ENCODE data around the gene TCHP.
"Not testable (repeated sequence)": the region's sequence is repeated elsewhere in the genome, so short reads cannot be mapped to it uniquely, and the experiment has no call there.

TCHP gene

GRCh38 chr12:109896188-109896587 is 3.9 kb upstream of the TCHP start:
- H3K79me1 ChIP-seq (ENCODE audit: low read depth, low read length) = no peaks in the 10 kb centered on the region
- no peak overlapping the region for H3K18ac ChIP-seq (ENCODE audit: low read length)
- H2AFZ ChIP-seq (ENCODE audit: low read length) = no peak overlapping the region
- no peaks in the 10 kb centered on the region for H3K36me3 ChIP-seq (replicated peaks in 1 of 2; ENCODE audit: control insufficient read depth in 2 of 2, insufficient read depth in 2 of 2, low read length in 2 of 2)
- no peak overlapping the region for H2AK5ac ChIP-seq (ENCODE audit: low read depth, low read length)
- H3K9ac ChIP-seq (ENCODE audit: low read depth, low read length, poor library complexity) = no peak overlapping the region
- H3K4ac ChIP-seq (ENCODE audit: low read length) = no peak overlapping the region
- WGBS, 2 donors (ENCODE audit: extremely low coverage in 2 of 2, insufficient read length in 2 of 2, insufficient replicate concordance in 1 of 2) = no CpG with 5 or more reads among the region's 6 CpGs
- no peak overlapping the region for H4K8ac ChIP-seq (ENCODE audit: low read depth, low read length)
- H3K9me3 ChIP-seq (replicated peaks in 1 of 2; ENCODE audit: control insufficient read depth in 2 of 2, insufficient read depth in 1 of 2, low read depth in 1 of 2, low read length in 2 of 2) = no peaks in the 10 kb centered on the region
- peaks cover 2 to 5% of the 10 kb centered on the region in 2 donors for H3K4me1 ChIP-seq (ENCODE audit: control insufficient read depth in 2 of 2, insufficient read depth in 1 of 2, low read depth in 1 of 2, low read length in 2 of 2)
- no peak overlapping the region for H3K4me3 ChIP-seq (ENCODE audit: low read length in 2 of 2)
- no peak overlapping the region for H4K91ac ChIP-seq (ENCODE audit: low read depth, low read length, poor library complexity)
- no peak overlapping the region for H2BK5ac ChIP-seq (ENCODE audit: low read length)
- no peak overlapping the region for H2BK12ac ChIP-seq (ENCODE audit: low read length)
- no peak for DNase-seq (ENCODE audit: low spot score)
- H2BK120ac ChIP-seq (ENCODE audit: low read depth, low read length) = no peak overlapping the region
- H3K23ac ChIP-seq (ENCODE audit: low read depth, low read length, poor library complexity) = no peak overlapping the region
- peaks cover 0 to 5% (median 1%) of the 10 kb centered on the region in 3 experiments for H3K27me3 ChIP-seq (ENCODE audit: control insufficient read depth in 3 of 3, insufficient read depth in 3 of 3, low read depth in 1 of 3, low read length in 3 of 3)
- no peak overlapping the region for H3K14ac ChIP-seq (ENCODE audit: low read length)
- H3K27ac ChIP-seq (replicated peaks; ENCODE audit: low read length) = no peak overlapping the region
- no peak overlapping the region for H2BK15ac ChIP-seq (ENCODE audit: low read length)
- no peak overlapping the region for H3K4me2 ChIP-seq (ENCODE audit: insufficient read depth, low read length, poor library complexity, severe bottlenecking)

GRCh38 chr12:109897029-109897428 is 3.0 kb upstream of the TCHP start:
- H2AK5ac ChIP-seq (ENCODE audit: low read depth, low read length) = no peak overlapping the region
- H4K91ac ChIP-seq (ENCODE audit: low read depth, low read length, poor library complexity) = no peak overlapping the region
- no peaks in the 10 kb centered on the region for H3K79me1 ChIP-seq (ENCODE audit: low read depth, low read length)
- H2BK15ac ChIP-seq (ENCODE audit: low read length) = no peak overlapping the region
- no peak overlapping the region for H4K8ac ChIP-seq (ENCODE audit: low read depth, low read length)
- no peak overlapping the region for H3K14ac ChIP-seq (ENCODE audit: low read length)
- peaks cover 3 to 5% of the 10 kb centered on the region in 2 donors for H3K4me1 ChIP-seq (ENCODE audit: control insufficient read depth in 2 of 2, insufficient read depth in 1 of 2, low read depth in 1 of 2, low read length in 2 of 2)
- no peak overlapping the region for H3K18ac ChIP-seq (ENCODE audit: low read length)
- no peak overlapping the region for H2BK120ac ChIP-seq (ENCODE audit: low read depth, low read length)
- no peak overlapping the region for H3K4ac ChIP-seq (ENCODE audit: low read length)
- H3K23ac ChIP-seq (ENCODE audit: low read depth, low read length, poor library complexity) = no peak overlapping the region
- H3K36me3 ChIP-seq (replicated peaks in 1 of 2; ENCODE audit: control insufficient read depth in 2 of 2, insufficient read depth in 2 of 2, low read length in 2 of 2) = peaks cover 0 to 2% of the 10 kb centered on the region in 2 donors
- H3K9me3 ChIP-seq (replicated peaks in 1 of 2; ENCODE audit: control insufficient read depth in 2 of 2, insufficient read depth in 1 of 2, low read depth in 1 of 2, low read length in 2 of 2) = no peaks in the 10 kb centered on the region
- peaks cover 0 to 5% (median 1%) of the 10 kb centered on the region in 3 experiments for H3K27me3 ChIP-seq (ENCODE audit: control insufficient read depth in 3 of 3, insufficient read depth in 3 of 3, low read depth in 1 of 3, low read length in 3 of 3)
- H3K4me2 ChIP-seq (ENCODE audit: insufficient read depth, low read length, poor library complexity, severe bottlenecking) = no peak overlapping the region
- H3K4me3 ChIP-seq (ENCODE audit: low read length in 2 of 2) = no peak overlapping the region
- H3K27ac ChIP-seq (replicated peaks; ENCODE audit: low read length) = no peak overlapping the region
- WGBS, 2 donors (ENCODE audit: extremely low coverage in 2 of 2, insufficient read length in 2 of 2, insufficient replicate concordance in 1 of 2) = no CpG with 5 or more reads among the region's 6 CpGs
- no peak overlapping the region for H2BK12ac ChIP-seq (ENCODE audit: low read length)
- no peak for DNase-seq (ENCODE audit: low spot score)
- H2AFZ ChIP-seq (ENCODE audit: low read length) = no peak overlapping the region
- no peak overlapping the region for H2BK5ac ChIP-seq (ENCODE audit: low read length)
- H3K9ac ChIP-seq (ENCODE audit: low read depth, low read length, poor library complexity) = no peak overlapping the region

- not testable (repeated sequence) for H2BK12ac ChIP-seq (ENCODE audit: low read length); H2BK15ac ChIP-seq (ENCODE audit: low read length); H3K9ac ChIP-seq (ENCODE audit: low read depth, low read length, poor library complexity); H3K18ac ChIP-seq (ENCODE audit: low read length); DNase-seq (ENCODE audit: low spot score); H3K79me1 ChIP-seq (ENCODE audit: low read depth, low read length); H4K91ac ChIP-seq (ENCODE audit: low read depth, low read length, poor library complexity); H3K27me3 ChIP-seq (ENCODE audit: control insufficient read depth in 3 of 3, insufficient read depth in 3 of 3, low read depth in 1 of 3, low read length in 3 of 3); H3K4me1 ChIP-seq (ENCODE audit: control insufficient read depth in 2 of 2, insufficient read depth in 1 of 2, low read depth in 1 of 2, low read length in 2 of 2); H3K4ac ChIP-seq (ENCODE audit: low read length); H2BK120ac ChIP-seq (ENCODE audit: low read depth, low read length); H3K4me2 ChIP-seq (ENCODE audit: insufficient read depth, low read length, poor library complexity, severe bottlenecking); H2AK5ac ChIP-seq (ENCODE audit: low read depth, low read length); H2BK5ac ChIP-seq (ENCODE audit: low read length); H3K9me3 ChIP-seq (replicated peaks in 1 of 2; ENCODE audit: control insufficient read depth in 2 of 2, insufficient read depth in 1 of 2, low read depth in 1 of 2, low read length in 2 of 2); H4K8ac ChIP-seq (ENCODE audit: low read depth, low read length); H3K23ac ChIP-seq (ENCODE audit: low read depth, low read length, poor library complexity); H3K14ac ChIP-seq (ENCODE audit: low read length); H3K27ac ChIP-seq (replicated peaks; ENCODE audit: low read length)
- WGBS, 2 donors (ENCODE audit: extremely low coverage in 2 of 2, insufficient read length in 2 of 2, insufficient replicate concordance in 1 of 2) = no CpG with 5 or more reads among the region's 15 CpGs
- Histone ChIP-seq H2AFZ (ENCODE audit: low read length) (peak overlapping the region; percentile 90), H3K36me3 (replicated peaks in 1 of 2; ENCODE audit: control insufficient read depth in 2 of 2, insufficient read depth in 2 of 2, low read length in 2 of 2) (peaks cover 12 to 17% of the 10 kb centered on the region in 2 donors), H3K4me3 (ENCODE audit: low read length in 2 of 2) (peak overlapping the region in 1 of 2 donors; percentile 66)
These were observed 729 bp upstream of the TCHP start for GRCh38 chr12:109899345-109899744.

- H3K23ac ChIP-seq (ENCODE audit: low read depth, low read length, poor library complexity) = no peak overlapping the region
- H2BK15ac ChIP-seq (ENCODE audit: low read length) = no peak overlapping the region
- no peaks in the 10 kb centered on the region for H3K79me1 ChIP-seq (ENCODE audit: low read depth, low read length)
- peaks cover 0 to 1% (median 0%) of the 10 kb centered on the region in 3 experiments for H3K27me3 ChIP-seq (ENCODE audit: control insufficient read depth in 3 of 3, insufficient read depth in 3 of 3, low read depth in 1 of 3, low read length in 3 of 3)
- H3K27ac ChIP-seq (replicated peaks; ENCODE audit: low read length) = peak overlapping the region; percentile 53
- H3K9me3 ChIP-seq (replicated peaks in 1 of 2; ENCODE audit: control insufficient read depth in 2 of 2, insufficient read depth in 1 of 2, low read depth in 1 of 2, low read length in 2 of 2) = no peaks in the 10 kb centered on the region
- H4K91ac ChIP-seq (ENCODE audit: low read depth, low read length, poor library complexity) = no peak overlapping the region
- H2AK5ac ChIP-seq (ENCODE audit: low read depth, low read length) = no peak overlapping the region
- H3K18ac ChIP-seq (ENCODE audit: low read length) = peak overlapping the region; percentile 16
- peaks cover 20 to 33% of the 10 kb centered on the region in 2 donors for H3K36me3 ChIP-seq (replicated peaks in 1 of 2; ENCODE audit: control insufficient read depth in 2 of 2, insufficient read depth in 2 of 2, low read length in 2 of 2)
- peaks cover 3 to 5% of the 10 kb centered on the region in 2 donors for H3K4me1 ChIP-seq (ENCODE audit: control insufficient read depth in 2 of 2, insufficient read depth in 1 of 2, low read depth in 1 of 2, low read length in 2 of 2)
- DNase-seq (ENCODE audit: low spot score) = no peak
- no peak overlapping the region for H2BK5ac ChIP-seq (ENCODE audit: low read length)
- H3K4me2 ChIP-seq (ENCODE audit: insufficient read depth, low read length, poor library complexity, severe bottlenecking) = peak overlapping the region; percentile 70
- H3K4me3 ChIP-seq (ENCODE audit: low read length in 2 of 2) = peak overlapping the region; percentile 66 to 93
- peak overlapping the region; percentile 90 for H2AFZ ChIP-seq (ENCODE audit: low read length)
- no peak overlapping the region for H4K8ac ChIP-seq (ENCODE audit: low read depth, low read length)
- H3K9ac ChIP-seq (ENCODE audit: low read depth, low read length, poor library complexity) = peak overlapping the region; percentile 85
- WGBS, 2 donors (ENCODE audit: extremely low coverage in 2 of 2, insufficient read length in 2 of 2, insufficient replicate concordance in 1 of 2) = no CpG with 5 or more reads among the region's 16 CpGs
- peak overlapping the region; percentile 5 for H3K14ac ChIP-seq (ENCODE audit: low read length)
- no peak overlapping the region for H3K4ac ChIP-seq (ENCODE audit: low read length)
- no peak overlapping the region for H2BK120ac ChIP-seq (ENCODE audit: low read depth, low read length)
- H2BK12ac ChIP-seq (ENCODE audit: low read length) = no peak overlapping the region
These were observed 892 bp downstream of the TCHP start for GRCh38 chr12:109900752-109901580.
